ENCODE results near the gene MIXL1.

The MIXL1 gene

DNA sequence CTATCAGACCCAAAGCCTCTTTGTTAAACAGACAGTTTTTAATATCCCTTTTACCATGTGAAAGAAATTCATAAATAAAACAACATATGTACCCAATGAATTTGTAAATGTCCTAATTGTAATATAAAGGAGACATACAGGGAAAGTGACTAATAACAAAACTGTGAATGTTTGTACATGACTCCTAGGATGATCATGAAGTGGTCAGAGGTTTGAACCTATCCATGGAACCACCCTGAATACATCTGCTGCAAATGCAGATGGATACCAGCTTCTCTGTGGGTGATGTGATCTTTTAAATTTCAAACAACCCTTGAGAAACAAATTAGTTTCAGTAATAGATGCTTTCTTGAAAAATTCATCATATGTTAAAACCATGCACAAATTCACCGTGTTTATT lies 20.2 kb upstream of the MIXL1 start:
- Histone ChIP-seq H3K36me3 (replicated peaks; ENCODE audit: low read depth, low read length) (no peaks in the 10 kb centered on the region), H3K27ac (ENCODE audit: low read length) (no peak overlapping the region), H3K9me3 (ENCODE audit: insufficient read depth, low read length) (no peaks in the 10 kb centered on the region), H3K27me3 (ENCODE audit: low read depth, low read length) (0 out of 2 replicates have a peak, but pooled peaks cover 4% of the 10 kb centered on the region), H3K79me2 (ENCODE audit: low read length) (no peaks in the 10 kb centered on the region), H3K4me1 (ENCODE audit: low read length) (peaks cover 8% of the 10 kb centered on the region; the same call in 1 of the 2 replicates), H4K20me1 (ENCODE audit: insufficient read depth, low read length) (no peaks in the 10 kb centered on the region), H3K9ac (ENCODE audit: low read length) (no peak overlapping the region), H3K4me3 (ENCODE audit: low read length) (no peak overlapping the region), H3K4me2 (ENCODE audit: low read length) (no peak overlapping the region), H2AFZ (ENCODE audit: low read depth, low read length) (0 out of 2 replicates have a peak overlapping the region, but pooled peaks have one; percentile 17)
- TF ChIP-seq CTCF (IDR thresholded peaks at IDR 0.05; ENCODE audit: low read depth, low read length), result no peak

- no peaks in the 10 kb centered on the region for H3K79me2 ChIP-seq (ENCODE audit: low read length)
- H3K4me3 ChIP-seq (ENCODE audit: low read length), result no peak overlapping the region
- H4K20me1 ChIP-seq (ENCODE audit: insufficient read depth, low read length), result no peaks in the 10 kb centered on the region
- H3K9ac ChIP-seq (ENCODE audit: low read length), result no peak overlapping the region
- no peaks in the 10 kb centered on the region for H3K9me3 ChIP-seq (ENCODE audit: insufficient read depth, low read length)
- 0 out of 2 replicates have a peak overlapping the region, but pooled peaks have one; percentile 17 for H2AFZ ChIP-seq (ENCODE audit: low read depth, low read length)
- peaks cover 8% of the 10 kb centered on the region; the same call in 1 of the 2 replicates for H3K4me1 ChIP-seq (ENCODE audit: low read length)
- TF ChIP-seq CTCF (IDR thresholded peaks at IDR 0.05; ENCODE audit: low read depth, low read length) (no peak), EZH2phosphoT487 (IDR thresholded peaks at IDR 0.05; ENCODE audit: low read depth) (no peak)
- no peaks in the 10 kb centered on the region for H3K36me3 ChIP-seq (replicated peaks; ENCODE audit: low read depth, low read length)
- H3K27me3 ChIP-seq (ENCODE audit: low read depth, low read length), result 0 out of 2 replicates have a peak, but pooled peaks cover 4% of the 10 kb centered on the region
- H3K27ac ChIP-seq (ENCODE audit: low read length), result no peak overlapping the region
- H3K4me2 ChIP-seq (ENCODE audit: low read length), result no peak overlapping the region
These were observed 19.8 kb upstream of the MIXL1 start for GRCh38 chr1:226203655-226204054.

DNA sequence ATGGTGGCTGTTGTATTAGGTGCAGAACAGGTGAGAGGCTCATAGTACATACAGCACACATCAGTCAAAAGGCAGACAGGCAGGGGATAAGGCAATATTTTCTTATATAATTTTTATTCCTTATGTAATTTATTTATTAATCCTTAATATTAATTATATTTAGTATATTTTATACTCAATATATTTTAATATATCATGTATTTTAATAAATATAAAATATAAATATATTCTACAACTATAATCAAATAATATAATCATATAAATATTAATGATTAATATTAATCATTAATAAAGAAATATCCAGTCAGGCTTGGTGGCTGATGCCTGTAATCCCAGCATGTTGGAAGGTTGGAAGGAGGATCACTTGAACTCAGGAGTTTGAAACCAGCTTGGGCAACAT lies 19.3 kb upstream of the MIXL1 start:
- Histone ChIP-seq H3K79me2 (ENCODE audit: low read length) (no peaks in the 10 kb centered on the region), H3K27ac (ENCODE audit: low read length) (no peak overlapping the region), H3K4me2 (ENCODE audit: low read length) (no peak overlapping the region), H3K9ac (ENCODE audit: low read length) (no peak overlapping the region), H2AFZ (ENCODE audit: low read depth, low read length) (no peak overlapping the region), H3K9me3 (ENCODE audit: insufficient read depth, low read length) (no peaks in the 10 kb centered on the region), H3K27me3 (ENCODE audit: low read depth, low read length) (0 out of 2 replicates have a peak, but pooled peaks cover 4% of the 10 kb centered on the region), H3K4me3 (ENCODE audit: low read length) (no peak overlapping the region), H3K36me3 (replicated peaks; ENCODE audit: low read depth, low read length) (no peaks in the 10 kb centered on the region), H4K20me1 (ENCODE audit: insufficient read depth, low read length) (no peaks in the 10 kb centered on the region), H3K4me1 (ENCODE audit: low read length) (peaks cover 8% of the 10 kb centered on the region; the same call in 1 of the 2 replicates)
- no peak for TF ChIP-seq CTCF (IDR thresholded peaks at IDR 0.05; ENCODE audit: low read depth, low read length)
- no peak for TF ChIP-seq EZH2phosphoT487 (IDR thresholded peaks at IDR 0.05; ENCODE audit: low read depth)

GRCh38 chr1:226207048-226207447 lies 16.4 kb upstream of the MIXL1 start:
- no peak overlapping the region for H3K4me3 ChIP-seq (ENCODE audit: low read length)
- H3K27ac ChIP-seq (ENCODE audit: low read length), result no peak overlapping the region
- no peak overlapping the region for H3K4me2 ChIP-seq (ENCODE audit: low read length)
- H4K20me1 ChIP-seq (ENCODE audit: insufficient read depth, low read length), result no peaks in the 10 kb centered on the region
- no peak overlapping the region for H3K9ac ChIP-seq (ENCODE audit: low read length)
- H3K4me1 ChIP-seq (ENCODE audit: low read length), result no peaks in the 10 kb centered on the region; the same call in 1 of the 2 replicates
- H3K79me2 ChIP-seq (ENCODE audit: low read length), result no peaks in the 10 kb centered on the region
- H3K27me3 ChIP-seq (ENCODE audit: low read depth, low read length), result 0 out of 2 replicates have a peak, but pooled peaks cover 4% of the 10 kb centered on the region
- no peaks in the 10 kb centered on the region for H3K9me3 ChIP-seq (ENCODE audit: insufficient read depth, low read length)
- TF ChIP-seq EZH2phosphoT487 (IDR thresholded peaks at IDR 0.05; ENCODE audit: low read depth) (no peak), CTCF (IDR thresholded peaks at IDR 0.05; ENCODE audit: low read depth, low read length) (no peak)
- H2AFZ ChIP-seq (ENCODE audit: low read depth, low read length), result no peak overlapping the region
- H3K36me3 ChIP-seq (replicated peaks; ENCODE audit: low read depth, low read length), result no peaks in the 10 kb centered on the region
